Measurements from ENCODE around the gene GPM6B. TPM values are rescaled to one million over a fixed set of nuclear protein-coding genes. Genes with fewer than 3 reads are reported as not detected.

The GPM6B gene
- total RNA-seq, 8 experiments from 2014 or later = 1.3 to 233 (median 65.1) TPM

DNA sequence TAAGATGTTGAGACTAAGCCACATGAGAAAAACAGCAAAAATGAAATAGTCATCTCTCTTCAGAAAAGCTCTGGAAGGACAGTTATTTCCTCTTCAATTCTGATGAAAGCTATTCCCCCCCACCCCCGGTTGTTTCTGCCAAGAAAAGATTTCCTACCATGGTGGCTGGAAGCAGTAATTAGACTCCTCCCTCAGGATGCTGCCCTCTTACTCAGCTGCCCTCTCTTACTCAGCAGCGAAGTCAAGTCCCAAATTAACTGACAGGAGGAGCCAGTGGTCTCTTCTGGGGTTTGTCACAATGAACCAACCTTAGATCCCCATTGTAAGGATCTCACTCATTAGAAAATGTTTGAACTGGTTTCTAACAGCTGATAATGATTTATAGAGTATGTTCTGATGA lies 38.0 kb downstream of the GPM6B start:
- H3K4me3 ChIP-seq = no peak overlapping the region
- no peak overlapping the region for H3K27ac ChIP-seq
- peak in 4 of 8 experiments; percentile 26 to 67 (median 47) for ATAC-seq (replicated peaks in 6 of 8)
- in situ Hi-C loops (cut with MboI; ENCODE audit: low pct_unique_long_range_greater_than_20kb in 2 of 9, low sequenced_read_pairs in 9 of 9, unreplicated experiment in 9 of 9) = no loop called here
- no peaks in the 10 kb centered on the region for H3K4me1 ChIP-seq (replicated peaks in 1 of 2)
- WGBS, 10 experiments = 0 to 82% (median 57%) methylated on average over 1 of the region's 2 CpGs; no CpG with 5 or more reads in 7 of the 10 experiments

- no peak for ATAC-seq (replicated peaks in 6 of 8)
- Histone ChIP-seq H3K27ac (no peak overlapping the region), H3K4me1 (replicated peaks in 1 of 2) (no peaks in the 10 kb centered on the region), H3K4me3 (no peak overlapping the region)
- in situ Hi-C loops (cut with MboI; ENCODE audit: low pct_unique_long_range_greater_than_20kb in 2 of 9, low sequenced_read_pairs in 9 of 9, unreplicated experiment in 9 of 9) = no loop called here
- WGBS, 10 experiments = 20 to 83% (median 61%) methylated on average over 1 to 3 of the region's 4 CpGs; no CpG with 5 or more reads in 2 of the 10 experiments
Measured at GRCh38 chrX:13776387-13776786, 40.5 kb downstream of the GPM6B start.

DNA sequence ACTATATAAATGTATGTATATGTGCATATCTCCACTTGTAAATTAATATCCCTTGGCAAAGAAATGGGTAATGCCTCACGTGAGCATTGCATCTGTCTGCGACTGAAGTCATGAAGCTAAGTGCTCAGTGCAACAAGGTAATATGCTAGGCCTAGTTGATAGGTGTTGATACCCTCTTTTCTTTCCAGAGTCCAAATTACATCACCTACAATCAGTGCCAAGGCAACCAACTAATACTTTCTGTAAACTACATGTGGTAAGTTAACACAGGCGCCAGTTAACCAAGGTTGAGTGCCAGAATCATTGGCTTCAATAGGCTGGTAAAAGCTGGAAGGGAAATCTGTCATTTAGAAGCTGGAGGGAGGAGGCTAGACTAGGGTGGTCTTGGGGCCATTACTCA lies 41.1 kb downstream of the GPM6B start:
- Histone ChIP-seq H3K27ac (no peak overlapping the region), H3K4me1 (replicated peaks in 1 of 2) (no peaks in the 10 kb centered on the region), H3K4me3 (no peak overlapping the region)
- WGBS, 10 experiments = 50% methylated on average over 2 of the region's 3 CpGs; no CpG with 5 or more reads in 9 of the 10 experiments
- ATAC-seq (replicated peaks in 6 of 8) = peak in 1 of 8 experiments; percentile 39
- in situ Hi-C loops (cut with MboI; ENCODE audit: low pct_unique_long_range_greater_than_20kb in 2 of 9, low sequenced_read_pairs in 9 of 9, unreplicated experiment in 9 of 9) = no loop called here

DNA sequence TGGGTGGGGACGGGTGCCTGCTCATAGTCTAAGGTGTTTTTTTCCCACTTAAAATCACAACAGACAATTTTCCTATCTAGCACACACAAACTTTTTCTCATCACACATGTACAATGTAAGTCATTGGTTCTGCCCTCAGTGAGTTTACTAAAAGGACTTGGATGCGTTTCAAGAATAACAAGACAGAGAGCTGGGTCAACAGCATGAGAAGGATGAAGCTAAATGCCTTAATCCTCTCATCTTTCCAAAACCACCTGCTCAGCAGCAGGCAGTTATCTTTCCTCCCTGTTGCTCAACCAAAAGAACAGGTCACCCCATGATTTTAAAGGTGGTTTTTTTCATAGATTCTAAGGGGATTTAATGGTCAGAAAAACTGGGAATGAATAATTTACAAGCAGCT lies 42.2 kb downstream of the GPM6B start:
- in situ Hi-C loops (cut with MboI; ENCODE audit: low pct_unique_long_range_greater_than_20kb in 2 of 9, low sequenced_read_pairs in 9 of 9, unreplicated experiment in 9 of 9) = loop anchor here in 2 of 9 experiments (25.0 kb wide), 1 partner anchor 263 kb away; the partner anchor contains the start of gene GEMIN8 (in 2 of the 2)
- ATAC-seq (replicated peaks in 6 of 8) = no peak
- no peak overlapping the region for H3K27ac ChIP-seq

GRCh38 chrX:13770013-13770535 lies 46.8 kb downstream of the GPM6B start:
- ATAC-seq (replicated peaks in 6 of 8) = peak in 5 of 8 experiments; percentile 88 to 97 (median 92)
- peaks cover 0 to 14% of the 10 kb centered on the region in 2 donors for H3K4me1 ChIP-seq (replicated peaks in 1 of 2)
- no peak overlapping the region for H3K27ac ChIP-seq
- in situ Hi-C loops (cut with MboI; ENCODE audit: low pct_unique_long_range_greater_than_20kb in 2 of 9, low sequenced_read_pairs in 9 of 9, unreplicated experiment in 9 of 9) = loop anchor here in 2 of 9 experiments (25.0 kb wide), 1 partner anchor 267 kb away; the partner anchor contains the start of gene GEMIN8 (in 2 of the 2)
- WGBS, 10 experiments = 33 to 100% (median 83%) methylated on average over 1 to 3 of the region's 3 CpGs; no CpG with 5 or more reads in 3 of the 10 experiments
- no peak overlapping the region for H3K4me3 ChIP-seq

More for the DNA sequence above, 42.2 kb downstream of the GPM6B start:
- H3K4me3 ChIP-seq = no peak overlapping the region
- H3K4me1 ChIP-seq (replicated peaks in 1 of 2) = peaks cover 0 to 10% of the 10 kb centered on the region in 2 donors
- WGBS, 10 experiments = 83 to 100% (median 88%) methylated on average over 1 of the region's 2 CpGs; no CpG with 5 or more reads in 7 of the 10 experiments

DNA sequence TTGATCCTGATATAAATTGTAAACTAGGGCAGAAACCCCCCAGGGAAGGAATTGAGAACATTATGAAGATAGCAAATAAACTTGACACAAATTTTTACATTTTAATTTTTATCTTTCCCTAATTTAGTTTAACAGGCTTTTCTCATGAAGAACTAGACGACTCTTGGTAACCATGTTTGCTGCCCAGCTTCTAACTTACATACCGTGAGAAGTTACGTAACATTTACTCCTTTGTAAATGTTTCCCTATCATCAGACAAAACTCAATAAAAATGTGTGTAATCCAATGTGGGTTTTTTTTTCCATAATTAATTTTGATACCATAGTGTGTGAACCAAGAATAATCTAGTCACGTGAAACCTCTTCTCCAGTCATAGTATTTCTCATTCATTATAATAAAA lies 48.0 kb downstream of the GPM6B start:
- H3K4me1 ChIP-seq (replicated peaks in 1 of 2) = peaks cover 9 to 21% of the 10 kb centered on the region in 2 donors
- ATAC-seq (replicated peaks in 6 of 8) = no peak
- in situ Hi-C loops (cut with MboI; ENCODE audit: low pct_unique_long_range_greater_than_20kb in 2 of 9, low sequenced_read_pairs in 9 of 9, unreplicated experiment in 9 of 9) = loop anchor here in 2 of 9 experiments (25.0 kb wide), 1 partner anchor 268 kb away; the partner anchor contains the start of gene GEMIN8 (in 2 of the 2)
- 67 to 100% (median 100%) methylated on average over 1 to 4 of the region's 4 CpGs; no CpG with 5 or more reads in 1 of the 10 experiments for WGBS, 10 experiments
- H3K4me3 ChIP-seq = no peak overlapping the region
- no peak overlapping the region for H3K27ac ChIP-seq

DNA sequence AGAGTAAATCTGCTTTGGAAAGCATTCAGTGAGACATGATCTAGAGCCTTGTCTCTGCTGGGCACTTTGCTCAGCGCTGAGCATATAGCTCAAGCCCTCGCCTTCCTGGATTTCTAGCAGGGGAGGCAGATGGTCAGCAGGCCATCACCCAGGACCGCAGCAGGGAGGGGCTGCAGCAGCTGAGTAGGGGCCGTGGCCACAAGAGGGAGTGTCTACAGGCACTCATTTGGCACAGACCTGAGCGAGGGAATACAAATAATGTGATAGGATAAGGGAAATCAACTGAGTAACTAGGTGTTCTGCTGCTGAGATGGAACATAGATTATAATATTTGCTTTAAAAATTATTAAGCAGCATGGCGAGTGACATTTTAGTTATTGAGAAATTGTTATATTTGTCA lies 52.1 kb downstream of the GPM6B start:
- ATAC-seq (replicated peaks in 6 of 8) = peak in 7 of 8 experiments; percentile 44 to 99 (median 95)
- in situ Hi-C loops (cut with MboI; ENCODE audit: low pct_unique_long_range_greater_than_20kb in 2 of 9, low sequenced_read_pairs in 9 of 9, unreplicated experiment in 9 of 9) = loop anchor here in 2 of 9 experiments (25.0 kb wide), 1 partner anchor 273 kb away; the partner anchor contains the start of gene GEMIN8 (in 2 of the 2)
- Histone ChIP-seq H3K27ac (peak overlapping the region in 1 of 2 donors; percentile 2), H3K4me3 (no peak overlapping the region), H3K4me1 (replicated peaks in 1 of 2) (peaks cover 12 to 15% of the 10 kb centered on the region in 2 donors)
- WGBS, 10 experiments = 0 to 100% (median 30%) methylated on average over 1 to 3 of the region's 6 CpGs; no CpG with 5 or more reads in 5 of the 10 experiments

GRCh38 chrX:13764281-13764680 lies 52.6 kb downstream of the GPM6B start:
- Histone ChIP-seq H3K27ac (peak overlapping the region in 1 of 2 donors; percentile 2), H3K4me3 (no peak overlapping the region), H3K4me1 (replicated peaks in 1 of 2) (peaks cover 9 to 15% of the 10 kb centered on the region in 2 donors)
- peak in 4 of 8 experiments; percentile 5 to 15 (median 10) for ATAC-seq (replicated peaks in 6 of 8)
- in situ Hi-C loops (cut with MboI; ENCODE audit: low pct_unique_long_range_greater_than_20kb in 2 of 9, low sequenced_read_pairs in 9 of 9, unreplicated experiment in 9 of 9) = loop anchor here in 2 of 9 experiments (25.0 kb wide), 1 partner anchor 273 kb away; the partner anchor contains the start of gene GEMIN8 (in 2 of the 2)
- WGBS, 10 experiments = 10 to 100% (median 60%) methylated on average over 1 to 6 of the region's 7 CpGs; no CpG with 5 or more reads in 3 of the 10 experiments

DNA sequence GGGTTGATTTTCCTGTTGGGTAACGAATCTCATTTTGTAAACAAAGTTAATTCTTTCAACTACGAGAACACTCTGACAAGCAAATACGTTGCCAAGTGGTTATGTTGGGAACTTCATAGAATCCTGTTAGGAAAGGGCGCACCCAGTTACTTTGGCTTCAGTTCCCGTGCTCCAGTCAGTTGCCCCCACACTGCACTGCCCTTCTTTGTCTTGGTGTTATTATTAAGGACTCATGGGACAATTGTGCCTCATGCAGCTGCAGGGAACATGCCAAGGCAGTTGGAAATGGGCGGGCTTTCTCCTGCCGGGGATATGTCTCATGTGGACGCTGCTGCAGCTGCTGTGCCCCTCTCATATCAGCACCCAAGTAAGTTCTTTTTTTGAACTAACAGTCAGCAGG lies 53.4 kb downstream of the GPM6B start:
- Histone ChIP-seq H3K4me1 (replicated peaks in 1 of 2) (peaks cover 9 to 15% of the 10 kb centered on the region in 2 donors), H3K4me3 (no peak overlapping the region), H3K27ac (no peak overlapping the region)
- 29 to 86% (median 40%) methylated on average over 1 to 7 of the region's 8 CpGs; no CpG with 5 or more reads in 2 of the 10 experiments for WGBS, 10 experiments
- in situ Hi-C loops (cut with MboI; ENCODE audit: low pct_unique_long_range_greater_than_20kb in 2 of 9, low sequenced_read_pairs in 9 of 9, unreplicated experiment in 9 of 9) = loop anchor here in 2 of 9 experiments (25.0 kb wide), 1 partner anchor 274 kb away; the partner anchor contains the start of gene GEMIN8 (in 2 of the 2)
- ATAC-seq (replicated peaks in 6 of 8) = peak in 5 of 8 experiments; percentile 38 to 79 (median 55)

- Histone ChIP-seq H3K27ac (no peak overlapping the region), H3K4me1 (replicated peaks in 1 of 2) (peaks cover 9 to 15% of the 10 kb centered on the region in 2 donors), H3K4me3 (no peak overlapping the region)
- WGBS, 10 experiments = 0 to 100% (median 24%) methylated on average over 1 to 6 of the region's 7 CpGs; no CpG with 5 or more reads in 2 of the 10 experiments
- in situ Hi-C loops (cut with MboI; ENCODE audit: low pct_unique_long_range_greater_than_20kb in 2 of 9, low sequenced_read_pairs in 9 of 9, unreplicated experiment in 9 of 9) = loop anchor here in 2 of 9 experiments (25.0 kb wide), 1 partner anchor 275 kb away; the partner anchor contains the start of gene GEMIN8 (in 2 of the 2)
- peak in 2 of 8 experiments; percentile 29 to 45 for ATAC-seq (replicated peaks in 6 of 8)
Measured at GRCh38 chrX:13761606-13762414, 55.1 kb downstream of the GPM6B start.

DNA sequence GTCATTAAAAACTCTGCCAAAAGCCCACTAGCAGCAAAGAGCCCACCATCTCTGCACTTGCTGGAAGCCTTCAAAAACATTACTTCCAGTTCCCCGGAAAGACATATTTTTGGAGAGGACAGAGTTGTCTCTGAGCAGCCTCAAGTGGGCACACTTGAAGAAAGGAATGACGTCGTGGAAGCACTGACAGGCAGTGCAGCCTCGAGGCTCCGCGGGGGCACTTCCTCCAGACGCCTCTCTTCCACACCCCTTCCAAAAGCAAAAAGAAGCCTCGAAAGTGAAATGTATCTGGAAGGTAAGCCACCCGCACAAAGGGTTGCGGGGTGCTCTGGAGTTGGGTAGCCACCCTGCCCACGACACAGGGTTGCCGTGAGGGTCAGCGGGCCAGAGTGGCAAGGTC lies 56.5 kb downstream of the GPM6B start:
- no peak for ATAC-seq (replicated peaks in 6 of 8)
- H3K27ac ChIP-seq = no peak overlapping the region
- in situ Hi-C loops (cut with MboI; ENCODE audit: low pct_unique_long_range_greater_than_20kb in 2 of 9, low sequenced_read_pairs in 9 of 9, unreplicated experiment in 9 of 9) = loop anchor here in 2 of 9 experiments (25.0 kb wide), 1 partner anchor 277 kb away; the partner anchor contains the start of gene GEMIN8 (in 2 of the 2)
- 73 to 100% (median 100%) methylated on average over 1 to 13 of the region's 13 CpGs; no CpG with 5 or more reads in 7 of the 10 experiments for WGBS, 10 experiments
- no peak overlapping the region for H3K4me3 ChIP-seq
- H3K4me1 ChIP-seq (replicated peaks in 1 of 2) = peaks cover 9 to 15% of the 10 kb centered on the region in 2 donors

- WGBS, 10 experiments = 60 to 100% (median 89%) methylated on average over 1 to 8 of the region's 8 CpGs; no CpG with 5 or more reads in 2 of the 10 experiments
- H3K4me1 ChIP-seq (replicated peaks in 1 of 2) = peaks cover 0 to 7% of the 10 kb centered on the region in 2 donors
- no peak for ATAC-seq (replicated peaks in 6 of 8)
- H3K4me3 ChIP-seq = no peak overlapping the region
- no peak overlapping the region for H3K27ac ChIP-seq
- in situ Hi-C loops (cut with MboI; ENCODE audit: low pct_unique_long_range_greater_than_20kb in 2 of 9, low sequenced_read_pairs in 9 of 9, unreplicated experiment in 9 of 9) = loop anchor here in 2 of 9 experiments (25.0 kb wide), 1 partner anchor 278 kb away; the partner anchor contains the start of gene GEMIN8 (in 2 of the 2)
Measured at GRCh38 chrX:13759152-13759718, 57.7 kb downstream of the GPM6B start.
